ENCODE results near the gene JCAD. TPM values are rescaled to one million over a fixed set of nuclear protein-coding genes. Genes with fewer than 3 reads are reported as not detected.

JCAD gene
- total and polyA plus RNA-seq, 9 of the 15 experiments (the other 6 are each of a cell fraction or from before 2014, with no cell fraction given): not detected

- DNase-seq (ENCODE audit: extremely low read depth in 1 of 4, low spot score in 3 of 4): no peak
- BruUV-seq (replicated peaks): no TSS peak
- POLR2A ChIA-PET: no interaction called here
- TF ChIP-seq ESRRA (IDR thresholded peaks at IDR 0.05; ENCODE audit: borderline replicate concordance, low read depth) (peak; percentile 55; the same call in 1 of the 2 replicates), PRPF4 (IDR thresholded peaks at IDR 0.05; ENCODE audit: insufficient read depth, low read depth, low read length, poor library complexity, severe bottlenecking) (no peak), ZNF639 (CRISPR knock-in tag; conservative IDR thresholded peaks at IDR 0.05 in 1 of 2, IDR thresholded peaks at IDR 0.05 in 1 of 2) (peak in 1 of 2 experiments; percentile 58; a peak in 1 of 4 replicates), ZNF354B (CRISPR knock-in tag; IDR thresholded peaks at IDR 0.05) (peak; percentile 62; the same call in 1 of the 2 replicates), ZNF395 (CRISPR knock-in tag; IDR thresholded peaks at IDR 0.05) (0 out of 2 replicates have a peak, but pooled peaks have one; percentile 28), L3MBTL2 (IDR thresholded peaks at IDR 0.05) (peak; percentile 64), ARHGAP35 (IDR thresholded peaks at IDR 0.05; ENCODE audit: partially characterized antibody) (no peak), CREB3 (tag; conservative IDR thresholded peaks at IDR 0.05; ENCODE audit: low read depth) (peak; percentile 85; the same call in 1 of the 2 replicates), ZNF174 (CRISPR knock-in tag; IDR thresholded peaks at IDR 0.05) (no peak), ZNF197 (CRISPR knock-in tag; IDR thresholded peaks at IDR 0.05; ENCODE audit: low read depth) (0 out of 2 replicates have a peak, but pooled peaks have one; percentile 65), HDAC8 (tag; IDR thresholded peaks at IDR 0.05) (peak; percentile 92), PYGO2 (tag; IDR thresholded peaks at IDR 0.05) (peak; percentile 50; the same call in 1 of the 2 replicates), TFE3 (CRISPR knock-in tag; IDR thresholded peaks at IDR 0.05) (peak; percentile 89), GTF2A2 (tag; IDR thresholded peaks at IDR 0.05) (peak; percentile 65), KLF6 (CRISPR knock-in tag; IDR thresholded peaks at IDR 0.05; ENCODE audit: borderline replicate concordance) (peak; percentile 64; the same call in 1 of the 2 replicates)
Observed at GRCh38 chr10:30106987-30107386, 47.6 kb upstream of the JCAD start.

More at GRCh38 chr10:30106987-30107386, 47.6 kb upstream of the JCAD start:
- Histone ChIP-seq H3K4me2 (ENCODE audit: insufficient read depth, low read length) (peak overlapping the region; percentile 21; the same call in 1 of the 2 replicates), H3K27me3 (ENCODE audit: control insufficient read depth in 2 of 2, insufficient read depth in 2 of 2, low read length in 2 of 2) (0 out of 5 replicates have a peak, but pooled peaks cover 0 to 4% of the 10 kb centered on the region in 2 experiments), H3K9ac (ENCODE audit: insufficient read depth in 1 of 2, low read depth in 2 of 2, low read length in 2 of 2) (no peak overlapping the region), H3K36me3 (ENCODE audit: control insufficient read depth, insufficient read depth, low read length) (no peaks in the 10 kb centered on the region), H3K9me1 (ENCODE audit: control insufficient read depth, insufficient read depth, low read length) (no peaks in the 10 kb centered on the region), H4K20me1 (replicated peaks; ENCODE audit: control insufficient read depth, insufficient read depth, low read length) (no peaks in the 10 kb centered on the region), H3K4me1 (replicated peaks in 1 of 2; ENCODE audit: control insufficient read depth in 2 of 2, insufficient read depth in 2 of 2, low read length in 2 of 2) (no peaks in the 10 kb centered on the region), H3K4me3 (no peak overlapping the region), H3K9me3 (replicated peaks; ENCODE audit: control insufficient read depth, insufficient read depth, low read depth, low read length) (no peaks in the 10 kb centered on the region), H2AFZ (ENCODE audit: low read depth, low read length) (peak overlapping the region; percentile 42; the same call in 1 of the 2 replicates), H3K79me2 (ENCODE audit: control insufficient read depth, insufficient read depth, low read length) (no peaks in the 10 kb centered on the region), H3K27ac (ENCODE audit: extremely low read depth, low read depth, low read length) (no peak overlapping the region)
- in situ Hi-C loops (cut with MboI): no loop called here
- CTCF ChIA-PET (ENCODE audit: low intra/inter-chr PET ratio): no interaction called here
- ATAC-seq: no peak
- intact Hi-C loops (cut with micrococcal nuclease): no loop called here
- FAIRE-seq: no peak
- WGBS (ENCODE audit: insufficient coverage, low coverage, missing lambda C conversion rate): 6% methylated on average over 5 of the region's 5 CpGs

Measured in K562 (cell line).